T-cell (primary cell): Measurements from ENCODE around the gene PRKAA2. TPM values are rescaled to one million over a fixed set of nuclear protein-coding genes. Genes with fewer than 3 reads are reported as not detected.

Experiments
- ATAC-seq, 4 experiments: fragments of 200-7000 bp in 3 of 4; fragments of 150-1000 bp in 1 of 4; cut with Tn5 transposase; replicated peaks in 1 of 4; 1 replicate in 3 of 4; 2 replicates in 1 of 4; pipeline ENCODE4 v1.10.0; 2021; ENCODE audit warnings: moderate library complexity in 3 of 4, mild to moderate bottlenecking in 2 of 4, moderate number of reproducible peaks in 1 of 4
- CTCF ChIA-PET, 2 donors: fragments of 300-600 bp; sonication (Branson Sonifier 250); formaldehyde crosslinking; loops; one replicate each; lab custom pipeline; 2022; ENCODE audit warnings: antibody characterized with exemption in 2 of 2; lab: Charles Lee
- POLR2A ChIA-PET, 2 donors: fragments of 300-600 bp; sonication (Branson Sonifier 250); formaldehyde crosslinking; loops; one replicate each; lab custom pipeline; 2022; ENCODE audit warnings: antibody characterized with exemption in 2 of 2; lab: Charles Lee
- DNase-seq, 35 experiments: peaks; one replicate each; pipeline versions ENCODE4 v3.0.0 to v3.0.0-alpha.2; 2013 to 2023
- H3K27ac ChIP-seq: one replicate; pipeline ENCODE4 v1.5.1; 2013; ENCODE audit warnings: low read length
- H3K27me3 ChIP-seq, 2 experiments: replicated peaks in 1 of 2; 1 replicate in 1 of 2; 2 replicates in 1 of 2; pipeline versions ENCODE4 v1.6.1 to v1.7.0; 2013; ENCODE audit warnings: low read length in 1 of 2, mixed read lengths in 1 of 2; ENCODE audit not compliant: control insufficient read depth in 2 of 2, insufficient read depth in 2 of 2; ENCODE audit errors: extremely low read depth in 1 of 2
- H3K36me3 ChIP-seq, 2 donors: 1 replicate in 1 of 2; 2 replicates in 1 of 2; pipeline versions ENCODE4 v1.6.1 to v1.7.0; 2013; ENCODE audit warnings: low read length in 1 of 2; ENCODE audit not compliant: control insufficient read depth in 2 of 2, insufficient read depth in 1 of 2; ENCODE audit errors: extremely low read depth in 1 of 2
- H3K4me1 ChIP-seq, 2 experiments: 1 replicate in 1 of 2; 2 replicates in 1 of 2; pipeline versions ENCODE4 v1.6.1 to v1.7.0; 2013; ENCODE audit warnings: low read length in 2 of 2, mixed read lengths in 1 of 2; ENCODE audit not compliant: insufficient read depth in 2 of 2, control insufficient read depth in 1 of 2; ENCODE audit errors: extremely low read depth in 1 of 2
- H3K4me3 ChIP-seq, 2 donors: 1 replicate in 1 of 2; 2 replicates in 1 of 2; pipeline versions ENCODE4 v1.5.1 to v1.7.0; 2013; ENCODE audit warnings: mild to moderate bottlenecking in 2 of 2, low read length in 1 of 2, moderate library complexity in 1 of 2; ENCODE audit not compliant: control insufficient read depth in 1 of 2; ENCODE audit errors: extremely low read depth in 1 of 2
- H3K9me3 ChIP-seq: 2 replicates; pipeline ENCODE4 v1.7.0; 2013
- H3K27ac Mint-ChIP-seq, 2 donors: one replicate each; pipeline ENCODE4 v1.8.0; 2020 to 2021; ENCODE audit warnings: mild to moderate bottlenecking in 2 of 2, mixed read lengths in 2 of 2
- H3K27me3 Mint-ChIP-seq, 2 donors: one replicate each; pipeline ENCODE4 v1.8.0; 2021 to 2022; ENCODE audit warnings: mixed read lengths in 2 of 2
- H3K36me3 Mint-ChIP-seq: one replicate; pipeline ENCODE4 v1.8.0; 2021; ENCODE audit warnings: mixed read lengths
- H3K4me1 Mint-ChIP-seq, 3 donors: one replicate each; pipeline ENCODE4 v1.8.0; 2020 to 2022; ENCODE audit warnings: mixed read lengths in 3 of 3, mild to moderate bottlenecking in 1 of 3
- H3K4me3 Mint-ChIP-seq, 3 donors: one replicate each; pipeline ENCODE4 v1.8.0; 2020 to 2022; ENCODE audit warnings: mild to moderate bottlenecking in 3 of 3, mixed read lengths in 3 of 3, moderate library complexity in 3 of 3
- H3K9me3 Mint-ChIP-seq, 3 donors: one replicate each; pipeline ENCODE4 v1.8.0; 2020 to 2022; ENCODE audit warnings: mixed read lengths in 3 of 3
- WGBS: methylation state at CpG from one replicate; pipeline ENCODE4 v1.1.5; 2013; ENCODE audit warnings: missing lambda C conversion rate; ENCODE audit not compliant: insufficient coverage; 5-methylcytosine and 5-hydroxymethylcytosine counted together
- total RNA-seq, 35 experiments: library from RNA in 6 of 35; stranded (reverse) in 6 of 35; fragments of 120-200 nt in 1 of 35; gene quantifications; one replicate each; pipeline versions ENCODE4 v1.2.1 to v1.2.4 and lab custom pipeline; 2013 to 2026

The PRKAA2 gene
- total RNA-seq, 5 donors from 2014 or later (not counting 1 experiment from before 2014, with no cell fraction given) = 0.03 TPM; not detected in 2

DNA sequence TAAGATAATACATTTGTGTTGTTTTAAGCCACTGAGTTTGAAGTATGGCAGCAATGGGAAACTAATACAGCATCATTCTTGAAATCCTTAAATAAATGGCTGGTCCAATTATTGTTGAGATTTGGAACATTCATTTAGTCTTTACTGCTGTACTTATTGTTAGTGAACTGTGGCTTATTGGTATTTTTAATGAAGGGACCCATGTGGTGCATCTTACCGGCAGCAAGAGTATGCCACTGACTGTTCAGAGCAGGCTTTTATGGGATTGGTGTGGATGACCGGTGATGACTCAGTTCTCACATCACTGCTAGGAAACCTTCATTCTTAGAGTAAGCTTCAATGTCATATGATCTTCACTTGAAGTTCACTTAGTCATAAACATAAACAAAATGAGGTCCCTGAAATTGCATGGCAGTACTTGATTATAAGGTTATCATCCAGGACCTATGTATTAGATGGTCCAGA, 31.5 kb downstream of the PRKAA2 start:
- H3K36me3 ChIP-seq = no peaks in the 10 kb centered on the region
- Mint-ChIP-seq H3K4me3 (no peak overlapping the region), H3K9me3 (no peaks in the 10 kb centered on the region), H3K27me3 (peaks cover 0 to 5% of the 10 kb centered on the region in 2 donors), H3K27ac (no peak overlapping the region), H3K36me3 (no peaks in the 10 kb centered on the region), H3K4me1 (no peaks in the 10 kb centered on the region)
- no CpG with 5 or more reads among the region's 2 CpGs for WGBS
- H3K4me1 ChIP-seq = no peaks in the 10 kb centered on the region
- POLR2A ChIA-PET = no interaction called here
- CTCF ChIA-PET = no interaction called here
- H3K4me3 ChIP-seq = no peak overlapping the region
- DNase-seq (no peak), ATAC-seq (no peak)
- H3K27ac ChIP-seq = no peak overlapping the region
- H3K27me3 ChIP-seq = no peaks in the 10 kb centered on the region
- no peaks in the 10 kb centered on the region for H3K9me3 ChIP-seq

DNA sequence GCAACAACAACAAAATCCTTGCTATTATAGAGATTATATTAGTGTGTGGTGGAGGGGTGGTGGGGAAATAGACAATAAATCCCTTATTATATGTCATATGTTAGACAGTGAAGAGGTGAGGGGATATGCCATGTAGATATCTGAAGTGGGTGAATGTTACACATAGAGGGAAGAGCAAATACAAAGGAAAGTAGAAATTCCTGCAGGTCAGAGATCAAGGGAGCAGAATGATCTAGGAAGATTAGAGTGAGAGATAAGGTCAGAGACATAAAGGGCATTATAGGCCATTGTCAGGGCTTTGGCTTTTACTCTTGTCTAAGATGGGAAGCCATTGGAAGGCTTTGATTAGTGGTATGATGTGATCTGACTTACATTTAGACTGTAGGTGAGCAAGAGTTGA, 38.5 kb downstream of the PRKAA2 start:
- Histone ChIP-seq H3K9me3 (no peaks in the 10 kb centered on the region), H3K4me1 (no peaks in the 10 kb centered on the region)
- POLR2A ChIA-PET = no interaction called here

GRCh38 chr1:56686169-56686568, 41.1 kb downstream of the PRKAA2 start:
- Histone ChIP-seq H3K36me3 (no peaks in the 10 kb centered on the region), H3K4me3 (no peak overlapping the region), H3K27me3 (no peaks in the 10 kb centered on the region), H3K27ac (no peak overlapping the region), H3K9me3 (no peaks in the 10 kb centered on the region), H3K4me1 (no peaks in the 10 kb centered on the region)
- Mint-ChIP-seq H3K36me3 (no peaks in the 10 kb centered on the region), H3K9me3 (no peaks in the 10 kb centered on the region), H3K27ac (no peak overlapping the region), H3K4me1 (no peaks in the 10 kb centered on the region), H3K4me3 (no peak overlapping the region), H3K27me3 (no peaks in the 10 kb centered on the region)
- no peak for ATAC-seq
- ChIA-PET POLR2A (no interaction called here), CTCF (no interaction called here)
- no peak for DNase-seq
- WGBS = no CpG with 5 or more reads among the region's 2 CpGs

More for the DNA sequence above, 38.5 kb downstream of the PRKAA2 start:
- H3K27me3 ChIP-seq = no peaks in the 10 kb centered on the region
- no peaks in the 10 kb centered on the region for H3K36me3 Mint-ChIP-seq
- no peak overlapping the region for H3K27ac Mint-ChIP-seq
- no peak overlapping the region for H3K4me3 Mint-ChIP-seq
- H3K9me3 Mint-ChIP-seq = no peaks in the 10 kb centered on the region
- ATAC-seq (no peak), DNase-seq (no peak)
- H3K4me1 Mint-ChIP-seq = no peaks in the 10 kb centered on the region
- H3K27ac ChIP-seq = no peak overlapping the region
- no peaks in the 10 kb centered on the region for H3K36me3 ChIP-seq
- no peak overlapping the region for H3K4me3 ChIP-seq
- CTCF ChIA-PET = no interaction called here
- H3K27me3 Mint-ChIP-seq = no peaks in the 10 kb centered on the region

- ChIA-PET POLR2A (no interaction called here), CTCF (interaction anchor here (0.5 to 1.0 kb wide), 2 partner anchors 26 to 33 kb away, joined by 3 read pairs; no protein-coding TSS in a partner anchor)
- no peaks in the 10 kb centered on the region for H3K36me3 Mint-ChIP-seq
- no peak for DNase-seq
- no peak overlapping the region for H3K27ac ChIP-seq
- peaks cover 0 to 4% of the 10 kb centered on the region in 2 experiments for H3K27me3 ChIP-seq
- H3K27me3 Mint-ChIP-seq = no peaks in the 10 kb centered on the region
- H3K27ac Mint-ChIP-seq = no peak overlapping the region
- 43% methylated on average over 2 of the region's 3 CpGs for WGBS
- no peak for ATAC-seq
- no peaks in the 10 kb centered on the region for H3K9me3 Mint-ChIP-seq
- H3K4me3 Mint-ChIP-seq = no peak overlapping the region
- no peak overlapping the region for H3K4me3 ChIP-seq
- H3K4me1 Mint-ChIP-seq = no peaks in the 10 kb centered on the region
- no peaks in the 10 kb centered on the region for H3K36me3 ChIP-seq
- H3K4me1 ChIP-seq = no peaks in the 10 kb centered on the region
- no peaks in the 10 kb centered on the region for H3K9me3 ChIP-seq
Observed at GRCh38 chr1:56688522-56689026, 43.5 kb downstream of the PRKAA2 start.

- Histone ChIP-seq H3K27ac (no peak overlapping the region), H3K9me3 (no peaks in the 10 kb centered on the region), H3K36me3 (no peaks in the 10 kb centered on the region), H3K4me3 (no peak overlapping the region), H3K27me3 (peaks cover 0 to 4% of the 10 kb centered on the region in 2 experiments), H3K4me1 (no peaks in the 10 kb centered on the region)
- Mint-ChIP-seq H3K4me3 (no peak overlapping the region), H3K4me1 (no peaks in the 10 kb centered on the region), H3K36me3 (no peaks in the 10 kb centered on the region), H3K9me3 (peaks cover 0 to 7% (median 0%) of the 10 kb centered on the region in 3 donors), H3K27ac (no peak overlapping the region), H3K27me3 (peaks cover 4 to 5% of the 10 kb centered on the region in 2 donors)
- ChIA-PET POLR2A (no interaction called here), CTCF (no interaction called here)
- DNase-seq = no peak
- no CpG with 5 or more reads among the region's 3 CpGs for whole genome bisulfite sequencing
- no peak for ATAC-seq
Observed at GRCh38 chr1:56696663-56697062, 51.5 kb downstream of the PRKAA2 start.

DNA sequence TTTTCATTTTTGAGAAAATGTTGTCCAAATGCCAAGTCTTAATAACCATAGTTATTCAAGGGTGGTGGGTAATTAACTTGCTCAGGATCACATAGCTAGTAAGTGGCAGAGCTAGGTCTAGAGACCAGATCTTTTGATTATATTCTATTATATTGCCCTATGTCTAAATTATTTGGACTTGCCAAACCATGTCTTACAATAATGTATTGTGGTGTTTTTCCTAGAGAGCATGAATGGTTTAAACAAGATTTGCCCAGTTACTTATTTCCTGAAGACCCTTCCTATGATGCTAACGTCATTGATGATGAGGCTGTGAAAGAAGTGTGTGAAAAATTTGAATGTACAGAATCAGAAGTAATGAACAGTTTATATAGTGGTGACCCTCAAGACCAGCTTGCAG, 58.6 kb downstream of the PRKAA2 start:
- no peaks in the 10 kb centered on the region for H3K4me1 Mint-ChIP-seq
- ChIA-PET CTCF (no interaction called here), POLR2A (no interaction called here)

DNA sequence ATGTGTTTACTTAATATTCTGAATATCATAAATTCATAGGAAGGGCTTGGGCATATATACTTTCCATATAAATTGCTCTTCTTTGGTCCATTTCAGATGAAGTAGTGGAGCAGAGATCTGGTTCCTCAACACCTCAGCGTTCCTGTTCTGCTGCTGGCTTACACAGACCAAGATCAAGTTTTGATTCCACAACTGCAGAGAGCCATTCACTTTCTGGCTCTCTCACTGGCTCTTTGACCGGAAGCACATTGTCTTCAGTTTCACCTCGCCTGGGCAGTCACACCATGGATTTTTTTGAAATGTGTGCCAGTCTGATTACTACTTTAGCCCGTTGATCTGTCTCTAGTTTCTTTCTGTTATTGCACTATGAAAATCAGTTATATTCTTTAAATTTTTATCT, 62.3 kb downstream of the PRKAA2 start:
- no peaks in the 10 kb centered on the region for H3K9me3 Mint-ChIP-seq
- H3K27me3 Mint-ChIP-seq = peaks cover 6 to 24% of the 10 kb centered on the region in 2 donors
- no peak overlapping the region for H3K27ac Mint-ChIP-seq
- ATAC-seq (no peak), DNase-seq (no peak)
- H3K4me1 Mint-ChIP-seq = no peaks in the 10 kb centered on the region
- Histone ChIP-seq H3K4me3 (no peak overlapping the region), H3K36me3 (no peaks in the 10 kb centered on the region), H3K9me3 (no peaks in the 10 kb centered on the region), H3K27me3 (no peaks in the 10 kb centered on the region), H3K4me1 (no peaks in the 10 kb centered on the region), H3K27ac (no peak overlapping the region)
- ChIA-PET CTCF (no interaction called here), POLR2A (no interaction called here)
- H3K36me3 Mint-ChIP-seq = no peaks in the 10 kb centered on the region
- no peak overlapping the region for H3K4me3 Mint-ChIP-seq
- WGBS = 89% methylated on average over 2 of the region's 4 CpGs

More for the DNA sequence above, 58.6 kb downstream of the PRKAA2 start:
- H3K4me3 ChIP-seq = no peak overlapping the region
- Mint-ChIP-seq H3K36me3 (no peaks in the 10 kb centered on the region), H3K27me3 (peaks cover 7 to 11% of the 10 kb centered on the region in 2 donors), H3K9me3 (peaks cover 0 to 7% (median 0%) of the 10 kb centered on the region in 3 donors), H3K27ac (no peak overlapping the region), H3K4me3 (no peak overlapping the region)
- 80% methylated on average over 1 of the region's 1 CpG for WGBS
- DNase-seq (no peak), ATAC-seq (no peak)
- H3K27ac ChIP-seq = no peak overlapping the region
- H3K4me1 ChIP-seq = no peaks in the 10 kb centered on the region
- no peaks in the 10 kb centered on the region for H3K27me3 ChIP-seq
- H3K9me3 ChIP-seq = no peaks in the 10 kb centered on the region
- no peaks in the 10 kb centered on the region for H3K36me3 ChIP-seq
